Globus pallidus (tissue), 1 donor: ENCODE results near the gene DNAL4.

Experiments
- DNase-seq: peaks from one replicate; pipeline ENCODE4 v3.0.0-alpha.2; 2015; ENCODE audit warnings: low spot score

DNAL4 gene

DNA sequence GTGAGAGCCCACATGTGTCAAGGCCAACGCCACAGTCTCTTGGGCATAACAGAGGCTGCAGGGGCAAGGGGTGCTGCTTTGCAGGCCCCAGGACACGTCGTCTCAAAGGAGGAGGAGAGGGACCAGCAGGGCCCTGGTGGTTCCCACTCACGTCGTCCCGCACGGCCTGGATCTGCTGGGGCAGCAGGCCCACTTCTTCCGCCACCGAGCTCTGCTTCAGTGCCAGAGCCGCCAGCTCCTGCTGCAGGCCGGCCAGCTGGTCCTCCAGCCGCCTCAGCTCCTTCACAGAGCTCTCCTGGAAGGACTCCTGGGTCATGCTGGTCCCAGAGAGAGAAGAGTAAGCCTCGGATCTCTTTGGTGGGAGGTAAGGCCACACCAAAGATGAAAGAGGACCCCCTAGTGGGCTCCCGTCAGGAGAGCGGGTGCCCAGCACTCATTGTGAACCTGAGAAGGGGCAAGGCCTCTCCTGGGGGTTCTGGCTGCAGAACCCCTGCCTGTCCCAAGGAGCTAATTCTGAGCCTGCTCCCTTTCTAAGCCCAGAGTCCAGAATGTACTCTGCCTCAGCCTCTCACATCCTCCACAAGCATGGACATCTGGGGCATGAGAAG lies 53.7 kb downstream of the DNAL4 start:
- DNase-seq = no peak

DNA sequence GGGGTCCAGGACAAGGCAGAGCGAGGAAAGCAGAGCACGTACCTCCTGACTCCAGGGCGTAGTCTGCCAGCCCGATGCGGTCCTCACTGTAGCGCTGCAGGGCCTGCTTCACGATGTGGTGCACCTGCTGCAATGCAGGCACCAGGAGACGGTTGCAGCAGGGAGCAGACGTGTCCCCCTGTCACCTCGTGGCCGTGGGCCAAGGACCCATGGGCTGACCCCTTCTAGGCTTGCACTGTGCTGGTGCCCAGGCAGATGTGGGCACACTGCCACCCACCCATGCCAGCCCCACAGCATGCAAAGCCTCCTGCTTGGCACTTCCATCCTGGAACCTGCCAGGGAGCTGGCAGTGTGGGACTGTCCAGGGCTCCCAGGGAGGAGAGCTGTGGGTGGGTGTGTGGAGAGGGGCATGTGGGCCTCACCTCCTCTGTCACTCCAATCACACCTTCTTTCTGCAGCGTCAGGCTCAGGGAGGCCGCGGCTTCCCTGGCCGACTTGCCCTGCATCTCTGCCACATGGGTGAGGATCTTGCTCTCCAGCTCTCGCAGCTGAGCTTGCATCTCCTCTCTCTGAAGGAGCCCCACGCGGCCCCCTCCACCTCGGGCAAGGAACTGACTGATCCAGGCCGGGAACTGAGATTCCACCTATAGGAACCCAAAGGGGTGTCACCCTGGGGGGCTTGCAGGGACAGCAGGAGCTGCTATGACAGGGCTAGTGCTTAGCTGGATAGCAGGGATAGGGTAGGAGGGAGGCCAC lies 54.5 kb downstream of the DNAL4 start:
- no peak for DNase-seq

DNA sequence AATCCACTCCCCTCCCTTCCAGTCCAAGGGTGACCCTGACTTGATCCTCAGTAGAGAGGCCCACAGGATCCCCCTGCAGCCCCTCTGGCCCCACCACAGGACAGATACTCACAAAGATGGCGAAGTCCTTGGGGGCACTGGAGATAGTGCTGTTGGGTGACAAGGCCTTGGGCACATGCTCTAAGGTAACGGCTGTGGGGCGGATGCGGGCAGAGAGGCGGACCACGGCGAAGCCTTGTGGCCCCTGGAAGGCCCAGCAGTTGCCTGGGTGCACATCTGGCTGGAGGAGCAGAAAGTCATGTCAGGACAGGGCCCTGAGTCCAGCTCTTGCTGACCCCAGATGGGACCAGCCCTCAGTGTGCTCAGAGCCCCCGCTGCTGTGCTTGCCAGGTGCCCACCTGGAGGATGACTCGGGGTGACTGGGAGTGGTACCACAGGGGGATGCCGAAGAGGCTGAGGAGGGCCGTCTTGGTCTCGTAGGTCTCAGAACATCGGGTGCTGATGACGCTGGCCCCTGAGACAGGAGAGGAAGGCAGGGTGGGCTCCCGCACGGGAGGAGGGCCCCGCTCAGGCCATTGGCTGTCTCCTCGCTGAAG lies 55.4 kb downstream of the DNAL4 start:
- DNase-seq = no peak

DNA sequence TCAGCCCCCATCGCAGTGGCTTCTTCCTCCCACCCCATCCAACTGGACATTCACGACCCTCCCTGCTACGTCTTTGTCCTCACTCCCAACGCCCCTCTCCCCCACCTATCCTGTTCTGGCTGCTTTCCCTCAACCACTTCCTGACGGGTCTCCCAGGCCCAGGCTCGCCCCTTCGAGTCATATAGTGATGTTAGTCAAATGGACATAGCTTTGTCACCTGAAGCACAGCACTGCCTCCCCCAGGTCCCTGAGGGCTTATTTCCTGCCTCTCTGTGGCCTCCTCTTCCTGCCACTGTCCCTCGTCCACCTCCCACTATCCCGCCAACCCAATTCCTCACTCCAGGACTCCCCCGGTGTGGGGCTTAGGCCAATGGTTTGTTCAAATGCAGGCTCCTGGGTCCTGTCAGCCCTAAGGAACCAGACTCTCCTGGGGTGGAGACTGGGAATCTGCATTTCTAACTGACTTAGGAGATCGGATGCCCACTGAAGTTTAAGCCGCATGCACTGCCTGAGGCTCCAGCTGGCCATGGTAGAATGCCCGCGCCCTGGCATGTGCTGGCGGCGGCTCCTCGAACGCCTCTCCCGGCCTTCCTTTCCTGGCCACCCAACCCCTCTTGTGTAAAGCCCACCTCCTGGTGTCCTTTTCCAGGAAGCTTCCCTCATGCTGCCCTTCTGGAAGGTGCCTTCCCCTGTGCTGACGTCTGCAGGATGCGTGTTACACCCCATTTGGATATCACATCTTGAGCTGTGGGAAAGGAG lies 56.5 kb downstream of the DNAL4 start:
- DNase-seq = no peak

DNA sequence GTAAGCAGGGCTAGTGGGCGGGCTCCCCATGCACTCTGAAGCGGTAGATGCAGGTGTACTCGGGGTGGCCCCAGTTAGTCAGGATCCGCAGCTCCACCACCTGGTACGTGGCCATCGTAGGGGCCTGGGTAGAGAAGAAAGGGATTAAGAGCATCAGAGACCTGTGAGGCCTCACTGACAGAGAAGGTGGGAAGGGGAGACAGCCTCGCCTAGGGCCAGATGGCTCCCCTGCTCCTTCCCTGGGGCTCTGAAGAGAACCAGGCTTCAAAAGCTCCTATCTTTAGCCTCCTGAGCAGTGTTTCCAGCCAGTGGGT lies 57.7 kb downstream of the DNAL4 start:
- DNase-seq = no peak

DNA sequence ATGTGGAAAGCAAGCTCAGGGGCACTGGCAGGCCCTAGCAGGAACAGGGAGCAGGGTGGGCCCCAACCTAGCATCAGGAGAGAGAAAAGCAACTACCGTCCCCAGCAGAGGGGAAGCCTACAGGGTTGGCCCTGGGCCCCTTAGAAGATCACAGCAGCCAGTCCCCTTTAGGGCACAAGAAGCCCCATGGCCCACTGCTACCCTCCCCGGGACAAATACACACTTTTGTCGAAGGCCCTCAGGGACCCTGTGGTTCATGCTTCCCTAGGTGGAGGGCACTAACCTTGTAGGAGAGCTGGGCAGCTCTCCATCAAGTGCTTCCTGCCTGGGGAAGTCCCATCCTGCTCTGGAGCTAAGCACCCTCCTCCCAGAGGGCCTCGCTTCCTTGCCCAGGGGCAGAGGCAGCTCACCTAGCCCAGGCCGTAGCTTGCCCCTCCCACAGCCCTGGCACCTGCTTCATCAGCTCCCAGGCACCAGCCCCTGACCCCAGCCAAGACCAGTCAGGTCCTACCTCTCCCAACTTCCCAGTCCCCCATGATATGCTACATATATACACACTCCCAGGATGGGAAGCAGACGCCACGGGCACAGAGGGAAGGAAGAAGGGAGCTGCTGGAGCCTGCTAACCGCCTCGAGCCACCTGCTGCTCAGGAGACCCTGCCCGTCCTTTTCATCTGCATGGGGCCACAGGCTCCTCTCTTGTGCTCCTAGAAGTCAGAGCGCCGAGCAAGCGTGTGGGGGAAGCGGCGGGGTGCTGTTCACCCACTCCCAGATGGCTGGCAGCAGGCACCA lies 58.3 kb downstream of the DNAL4 start:
- DNase-seq = no peak

DNA sequence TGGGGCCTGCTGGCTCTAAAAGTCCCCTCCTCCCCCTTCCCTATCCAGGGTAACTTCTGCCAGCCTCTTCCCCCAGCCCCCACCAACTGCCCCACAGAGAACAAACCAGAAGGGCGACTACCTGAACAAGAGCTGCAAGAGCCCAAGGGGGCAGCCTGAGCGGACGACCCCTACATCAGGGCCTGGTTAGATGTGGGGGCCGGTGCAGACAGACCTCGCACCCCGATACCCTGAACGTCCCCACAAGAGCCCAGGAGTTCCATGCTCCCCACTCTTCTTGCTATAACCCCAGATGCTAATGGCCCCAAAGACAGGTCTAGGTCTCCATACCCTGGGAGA lies 58.8 kb downstream of the DNAL4 start:
- no peak for DNase-seq

DNA sequence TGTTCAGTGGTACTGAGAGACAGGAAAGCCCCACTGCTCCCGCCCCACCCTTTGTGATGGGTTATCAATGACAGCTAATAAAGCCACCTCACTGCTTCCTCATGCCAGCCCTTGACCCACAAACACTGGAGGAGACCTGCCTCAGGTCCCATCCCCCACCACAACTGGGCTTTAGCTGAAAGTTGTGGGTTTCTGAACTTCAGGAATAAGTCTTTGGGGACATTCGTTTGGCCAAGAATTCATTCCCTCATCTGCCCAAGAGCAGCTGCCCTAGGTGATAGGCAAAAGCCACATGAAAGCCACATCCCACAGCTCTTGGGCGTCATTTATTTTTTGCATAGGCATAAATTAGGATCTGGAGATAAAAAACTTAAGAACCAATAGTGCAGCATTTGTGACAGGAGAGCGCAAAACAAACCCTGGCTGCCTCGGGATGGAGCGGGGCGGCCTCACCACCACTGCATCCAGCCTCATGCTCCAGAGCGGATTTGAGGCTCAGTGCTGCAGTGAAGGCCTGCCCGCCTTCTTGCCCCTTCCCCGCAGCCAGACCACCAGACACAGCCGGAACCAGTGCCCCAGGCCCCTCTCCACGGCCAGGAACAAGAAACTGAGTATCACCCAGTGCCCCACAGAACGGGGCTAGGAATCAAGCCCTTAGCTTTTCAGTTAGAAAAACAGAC lies 59.4 kb downstream of the DNAL4 start:
- DNase-seq = no peak

DNA sequence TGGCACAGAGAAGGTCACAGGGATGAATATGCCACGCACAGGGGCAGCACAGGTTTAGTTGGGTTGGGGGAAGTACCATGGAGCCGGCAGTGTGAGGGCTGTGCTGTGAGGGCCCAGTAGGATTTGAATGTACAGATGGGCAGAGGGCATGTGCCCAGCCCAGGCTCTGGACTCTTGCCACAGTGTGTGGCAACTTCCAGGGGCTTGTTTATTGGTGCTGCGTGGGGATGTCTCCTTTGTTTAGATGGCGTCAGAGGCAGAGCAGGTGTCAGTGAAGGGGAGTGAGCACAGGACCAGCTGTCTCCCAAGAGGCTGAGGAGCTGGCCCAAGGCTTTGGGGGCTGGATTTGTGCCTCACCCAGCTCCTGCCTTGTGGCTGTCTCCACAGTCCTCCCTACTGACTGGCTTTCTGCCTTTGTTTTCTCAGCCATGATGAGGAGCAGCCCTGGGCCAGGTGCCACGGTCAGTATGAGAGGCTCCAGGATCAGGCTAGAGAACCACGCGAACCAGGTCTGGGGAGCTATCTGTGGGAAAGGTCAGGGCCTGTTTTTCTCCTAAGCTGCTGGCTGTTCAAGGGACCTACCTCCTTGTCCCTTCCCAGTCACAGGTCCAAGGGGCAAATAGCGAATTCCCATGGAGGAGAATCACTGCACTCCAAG lies 60.1 kb downstream of the DNAL4 start:
- DNase-seq = peak; percentile 98

DNA sequence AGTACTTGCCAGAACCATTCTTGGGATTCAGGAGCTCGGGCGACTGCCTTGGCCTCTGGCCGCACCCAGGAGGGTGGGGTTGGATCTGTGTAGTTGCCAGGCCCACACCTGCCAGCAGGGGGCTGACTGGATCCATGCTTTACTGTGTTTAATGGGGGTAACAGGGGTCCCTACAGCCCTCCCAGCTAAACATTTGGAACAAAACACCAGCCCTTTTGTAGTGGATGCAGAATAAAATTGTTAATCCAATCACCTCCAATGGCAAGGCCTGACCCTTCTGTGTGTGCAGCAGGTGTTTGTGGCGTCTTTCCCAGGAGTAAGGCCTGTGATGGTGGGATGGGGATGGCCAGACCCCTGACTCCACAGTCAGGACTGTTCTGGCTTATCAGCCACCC lies 60.6 kb downstream of the DNAL4 start:
- DNase-seq = peak; percentile 73

DNA sequence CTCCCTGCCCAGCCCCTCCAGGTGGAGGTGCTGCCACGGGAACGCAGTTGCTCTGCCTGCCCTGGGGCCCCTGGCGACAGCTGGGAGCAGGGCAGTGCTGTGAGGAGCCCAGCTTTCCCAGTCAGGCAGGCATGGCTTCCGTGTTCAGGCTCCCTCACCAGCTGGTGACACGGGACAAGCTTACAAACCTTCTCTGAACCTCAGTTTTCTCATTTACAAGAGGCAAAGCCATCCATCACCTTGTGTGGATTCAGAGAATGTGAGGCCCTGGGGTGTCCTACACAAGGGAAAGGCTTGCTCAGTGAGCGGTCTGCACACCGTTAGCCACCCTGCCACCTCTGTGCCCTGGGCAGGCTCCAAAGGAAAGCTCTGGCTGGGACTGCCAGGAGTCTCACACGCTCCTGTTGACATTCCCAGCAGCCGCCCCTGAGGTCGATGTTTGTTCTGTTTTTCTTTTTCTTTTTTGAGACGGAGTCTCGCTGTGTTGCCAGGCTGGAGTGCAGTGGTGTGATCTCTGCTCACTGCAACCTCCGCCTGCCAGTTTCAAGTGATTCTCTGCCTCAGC lies 61.6 kb downstream of the DNAL4 start:
- no peak for DNase-seq

DNA sequence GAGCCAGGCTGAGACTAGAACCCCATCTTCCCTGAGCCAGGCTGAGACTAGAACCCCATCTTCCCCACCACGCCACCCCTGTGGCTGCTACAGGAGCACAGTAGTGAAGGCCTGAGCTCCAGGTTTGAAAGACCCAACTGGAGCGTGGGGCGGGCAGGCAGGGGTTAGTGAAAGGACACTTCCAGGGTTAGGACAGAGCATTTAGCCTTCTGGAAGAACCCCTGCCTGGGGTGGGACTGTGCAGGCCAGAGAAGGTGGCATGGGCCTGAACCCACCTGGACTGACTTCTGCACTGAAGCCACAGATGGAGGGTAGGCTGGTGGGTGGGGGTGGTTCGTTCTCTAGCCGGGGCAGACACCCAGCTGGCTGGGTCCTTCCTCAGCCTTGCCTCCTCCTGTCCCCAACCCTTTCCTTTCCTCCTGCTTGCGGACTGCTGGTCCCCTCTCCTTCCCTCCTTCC lies 62.2 kb downstream of the DNAL4 start:
- DNase-seq = no peak

DNA sequence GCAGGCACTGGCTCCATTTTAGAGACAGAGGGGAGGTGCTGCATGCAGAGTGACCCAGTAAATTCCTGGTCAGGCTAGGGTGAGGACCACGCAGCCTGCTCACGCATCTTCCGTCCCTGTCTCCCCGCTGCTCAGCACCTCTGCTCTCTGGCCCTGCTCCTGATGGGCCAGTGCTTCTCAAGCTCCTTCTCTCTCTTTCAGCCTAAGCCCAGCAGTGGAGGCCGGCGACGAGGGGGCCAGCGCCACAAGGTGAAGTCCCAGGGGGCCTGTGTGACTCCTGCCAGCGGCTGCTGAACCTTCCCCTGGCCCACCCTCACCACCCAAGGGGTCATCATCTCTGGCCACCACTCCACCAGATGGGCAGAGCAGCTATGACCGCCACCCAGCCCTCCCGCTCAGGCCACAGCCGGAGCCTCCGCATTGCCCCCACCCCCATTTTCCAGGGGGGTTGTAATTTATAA lies 63.5 kb downstream of the DNAL4 start:
- DNase-seq = no peak

DNA sequence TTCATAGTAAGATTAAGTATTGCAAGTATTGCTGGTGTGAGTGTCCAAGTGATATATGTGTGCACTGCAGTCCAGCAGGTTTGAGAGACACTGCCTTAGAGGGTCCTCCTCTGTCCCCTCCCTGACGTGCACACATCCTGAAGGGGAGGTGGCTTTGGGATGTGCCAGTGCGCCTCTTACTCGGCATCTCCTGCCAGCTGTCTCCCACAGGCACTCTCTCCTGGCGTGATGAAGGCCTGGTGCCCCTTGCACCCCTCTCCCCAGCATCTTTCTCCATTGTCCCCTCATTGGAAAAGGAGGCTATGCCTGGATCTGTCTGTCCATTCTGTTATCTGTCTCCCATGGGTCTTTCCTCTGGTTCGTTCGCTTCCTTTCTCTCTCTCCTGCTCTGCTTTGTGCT lies 64.0 kb downstream of the DNAL4 start:
- no peak for DNase-seq

DNA sequence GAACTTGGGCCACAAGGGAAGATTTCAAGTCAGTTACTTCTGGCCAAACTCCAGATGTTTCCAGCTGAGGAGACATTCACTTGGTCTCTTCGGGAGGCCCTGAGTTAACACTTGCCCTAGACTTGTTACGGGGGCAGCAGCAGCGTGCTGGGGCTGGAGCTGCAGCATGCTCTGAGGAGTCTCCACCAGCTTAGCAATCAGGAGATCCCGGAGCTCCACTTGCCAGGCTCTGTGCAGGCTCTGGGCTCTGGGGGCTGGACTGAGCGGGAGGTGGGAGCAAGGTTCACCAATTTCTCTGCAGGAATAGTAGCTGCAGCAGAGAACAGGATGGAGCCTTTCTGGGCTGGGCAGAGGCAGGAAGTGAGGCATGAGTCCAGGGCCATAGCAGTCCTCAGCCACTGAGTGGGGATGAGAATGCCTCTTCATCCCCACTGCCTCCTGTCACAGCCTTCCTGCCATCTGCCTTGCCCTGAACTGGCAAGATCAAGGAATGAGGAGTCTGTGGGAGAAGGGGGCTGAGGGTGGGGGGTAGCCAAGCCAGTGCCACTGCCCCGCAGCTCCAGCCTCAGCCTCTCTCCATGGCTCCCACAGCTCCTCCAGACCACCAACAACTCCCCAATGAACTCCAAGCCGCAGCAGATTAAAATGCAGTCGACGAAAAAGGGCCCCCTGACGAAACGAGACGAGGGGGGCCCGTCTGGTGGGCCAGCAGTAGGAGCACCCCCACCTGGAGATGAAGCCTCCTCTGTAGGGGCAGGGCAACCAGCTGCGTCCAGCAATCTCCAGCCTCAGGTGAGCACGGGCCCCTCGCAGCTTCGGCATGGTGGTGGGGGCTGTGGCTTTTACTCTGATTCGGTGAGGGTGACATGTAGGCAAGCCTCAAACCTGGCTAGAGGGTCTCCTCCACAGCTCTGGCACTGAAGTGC lies 64.8 kb downstream of the DNAL4 start:
- DNase-seq = no peak
